ENCODE data around the gene RNU1-2. TPM values are rescaled to one million over a fixed set of nuclear protein-coding genes. Genes with fewer than 3 reads are reported as not detected.

Gene RNU1-2
- polyA plus RNA-seq, 3 donors = not detected

GRCh38 chr1:16922466-16922865 lies 26.7 kb downstream of the RNU1-2 start:
- no peak overlapping the region for H3K4me3 Mint-ChIP-seq

GRCh38 chr1:16922885-16923431 lies 27.2 kb downstream of the RNU1-2 start:
- Histone ChIP-seq H3K79me2 (ENCODE audit: insufficient read depth, low read length) (no peaks in the 10 kb centered on the region), H4K20me1 (ENCODE audit: insufficient read depth, low read length) (no peaks in the 10 kb centered on the region), H3K4me1 (ENCODE audit: control insufficient read depth in 1 of 2, insufficient read depth in 2 of 2, low read length in 2 of 2) (peaks cover 4 to 6% of the 10 kb centered on the region in 2 donors), H3K9ac (ENCODE audit: insufficient read depth, low read length, poor library complexity, severe bottlenecking) (no peak overlapping the region), H3K4me2 (replicated peaks; ENCODE audit: extremely low read depth, low read length, poor library complexity, severe bottlenecking) (no peak overlapping the region), H3K27me3 (ENCODE audit: control insufficient read depth in 2 of 2, insufficient read depth in 2 of 2, low read length in 2 of 2) (no peaks in the 10 kb centered on the region), H3K9me3 (replicated peaks in 1 of 2; ENCODE audit: control insufficient read depth in 1 of 2, insufficient read depth in 1 of 2, low read length in 2 of 2) (no peaks in the 10 kb centered on the region), H3K27ac (ENCODE audit: low read depth in 1 of 2, low read length in 2 of 2) (no peak overlapping the region), H2AFZ (ENCODE audit: insufficient read depth, low read depth, low read length, poor library complexity, severe bottlenecking) (no peak overlapping the region), H3K4me3 (replicated peaks in 1 of 3; ENCODE audit: low read depth in 2 of 3, low read length in 3 of 3) (no peak overlapping the region), H3K36me3 (replicated peaks in 1 of 2; ENCODE audit: control insufficient read depth in 1 of 2, insufficient read depth in 2 of 2, low read length in 2 of 2) (no peaks in the 10 kb centered on the region)
- Mint-ChIP-seq H3K4me3 (no peak overlapping the region), H3K27me3 (ENCODE audit: low read depth in 3 of 3) (peaks cover 6 to 18% (median 9%) of the 10 kb centered on the region in 3 donors), H3K9me3 (no peaks in the 10 kb centered on the region), H3K36me3 (peaks cover 0 to 2% of the 10 kb centered on the region in 2 donors), H3K27ac (peak overlapping the region in 2 of 7 donors; percentile 25 to 59), H3K4me1 (peaks cover 9% of the 10 kb centered on the region)
- 89% methylated on average over 18 of the region's 18 CpGs for WGBS (ENCODE audit: insufficient coverage)
- intact Hi-C loops (cut with micrococcal nuclease) = no loop called here
- DNase-seq = no peak
- no peak for TF ChIP-seq CTCF (IDR thresholded peaks at IDR 0.05)

More at GRCh38 chr1:16922466-16922865, 26.7 kb downstream of the RNU1-2 start:
- H3K27me3 Mint-ChIP-seq (ENCODE audit: low read depth in 3 of 3) = peaks cover 6 to 18% (median 9%) of the 10 kb centered on the region in 3 donors
- H3K27ac Mint-ChIP-seq = peak overlapping the region in 1 of 7 donors; percentile 25
- no peak overlapping the region for H3K4me2 ChIP-seq (replicated peaks; ENCODE audit: extremely low read depth, low read length, poor library complexity, severe bottlenecking)
- no peaks in the 10 kb centered on the region for H3K9me3 Mint-ChIP-seq
- no peaks in the 10 kb centered on the region for H3K36me3 ChIP-seq (replicated peaks in 1 of 2; ENCODE audit: control insufficient read depth in 1 of 2, insufficient read depth in 2 of 2, low read length in 2 of 2)
- H3K27me3 ChIP-seq (ENCODE audit: control insufficient read depth in 2 of 2, insufficient read depth in 2 of 2, low read length in 2 of 2) = no peaks in the 10 kb centered on the region
- no peak for DNase-seq
- H3K9me3 ChIP-seq (replicated peaks in 1 of 2; ENCODE audit: control insufficient read depth in 1 of 2, insufficient read depth in 1 of 2, low read length in 2 of 2) = no peaks in the 10 kb centered on the region
- no peak overlapping the region for H2AFZ ChIP-seq (ENCODE audit: insufficient read depth, low read depth, low read length, poor library complexity, severe bottlenecking)
- peaks cover 9% of the 10 kb centered on the region for H3K4me1 Mint-ChIP-seq
- peaks cover 4 to 6% of the 10 kb centered on the region in 2 donors for H3K4me1 ChIP-seq (ENCODE audit: control insufficient read depth in 1 of 2, insufficient read depth in 2 of 2, low read length in 2 of 2)
- H3K79me2 ChIP-seq (ENCODE audit: insufficient read depth, low read length) = no peaks in the 10 kb centered on the region
- no peaks in the 10 kb centered on the region for H4K20me1 ChIP-seq (ENCODE audit: insufficient read depth, low read length)
- WGBS (ENCODE audit: insufficient coverage) = 97% methylated on average over 10 of the region's 10 CpGs
- no peak overlapping the region for H3K27ac ChIP-seq (ENCODE audit: low read depth in 1 of 2, low read length in 2 of 2)
- H3K36me3 Mint-ChIP-seq = peaks cover 0 to 2% of the 10 kb centered on the region in 2 donors
- no peak overlapping the region for H3K9ac ChIP-seq (ENCODE audit: insufficient read depth, low read length, poor library complexity, severe bottlenecking)
- intact Hi-C loops (cut with micrococcal nuclease) = no loop called here
- TF ChIP-seq CTCF (IDR thresholded peaks at IDR 0.05) = no peak
- no peak overlapping the region for H3K4me3 ChIP-seq (replicated peaks in 1 of 3; ENCODE audit: low read depth in 2 of 3, low read length in 3 of 3)

Data from CD14-positive monocyte (primary cell).